Measurements from ENCODE around the gene BICDL1.
"Not testable (repeated sequence)": the region's sequence is repeated elsewhere in the genome, so short reads cannot be mapped to it uniquely, and the experiment has no call there.

Gene BICDL1

DNA sequence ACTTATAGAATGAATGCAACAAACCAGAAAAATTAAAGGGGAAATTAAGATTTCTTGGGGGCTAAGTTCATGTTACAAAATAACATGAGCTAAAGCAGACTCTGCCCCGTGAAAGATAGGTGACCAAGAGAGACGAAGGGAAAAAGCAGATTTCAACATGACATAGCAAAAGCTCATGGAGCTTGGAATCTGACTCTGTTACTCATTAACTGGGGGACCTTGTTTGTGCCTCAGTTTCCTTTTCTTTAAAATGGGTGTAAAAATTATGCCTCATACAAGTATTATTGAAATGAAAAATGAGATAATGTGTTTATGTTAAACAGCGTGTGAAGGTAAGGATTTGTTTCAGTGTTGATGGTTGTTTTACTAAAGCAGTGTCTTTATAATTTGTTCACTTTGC, 11.5 kb downstream of the BICDL1 start:
- DNase-seq (ENCODE audit: low read depth), result no peak

GRCh38 chr12:120006258-120006975, 17.4 kb downstream of the BICDL1 start:
- peak; percentile 10 for DNase-seq (ENCODE audit: low read depth)

GRCh38 chr12:120007272-120007671, 18.2 kb downstream of the BICDL1 start:
- no peak for DNase-seq (ENCODE audit: low read depth)

DNA sequence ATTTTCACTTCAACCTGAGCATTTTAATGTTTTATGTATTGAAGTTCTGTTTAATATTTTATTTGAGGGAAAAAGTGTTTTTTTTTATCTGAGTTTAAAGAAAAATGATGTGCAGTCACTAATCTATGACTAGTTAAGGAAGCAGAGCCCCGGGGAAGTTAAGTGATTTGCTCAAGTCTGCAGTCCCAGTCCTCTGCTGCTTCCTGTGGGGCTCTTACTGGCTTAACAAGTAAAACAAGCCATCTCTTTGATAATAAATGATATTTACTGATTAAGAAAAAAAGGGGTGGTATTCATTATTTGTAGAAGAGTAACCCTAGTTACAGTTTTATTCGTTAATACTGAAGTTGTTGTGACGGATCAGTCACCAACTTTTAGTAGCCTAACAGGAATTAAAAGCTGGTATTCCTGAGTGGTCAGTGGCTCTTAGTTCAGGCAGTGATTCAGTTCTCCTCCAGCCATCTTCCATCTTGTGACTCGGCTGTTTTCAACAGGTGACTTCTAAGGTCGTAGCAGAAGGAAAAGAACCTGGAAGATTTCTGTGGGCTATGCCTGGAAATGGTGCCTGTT, 21.7 kb downstream of the BICDL1 start:
- DNase-seq (ENCODE audit: low read depth), result no peak

DNA sequence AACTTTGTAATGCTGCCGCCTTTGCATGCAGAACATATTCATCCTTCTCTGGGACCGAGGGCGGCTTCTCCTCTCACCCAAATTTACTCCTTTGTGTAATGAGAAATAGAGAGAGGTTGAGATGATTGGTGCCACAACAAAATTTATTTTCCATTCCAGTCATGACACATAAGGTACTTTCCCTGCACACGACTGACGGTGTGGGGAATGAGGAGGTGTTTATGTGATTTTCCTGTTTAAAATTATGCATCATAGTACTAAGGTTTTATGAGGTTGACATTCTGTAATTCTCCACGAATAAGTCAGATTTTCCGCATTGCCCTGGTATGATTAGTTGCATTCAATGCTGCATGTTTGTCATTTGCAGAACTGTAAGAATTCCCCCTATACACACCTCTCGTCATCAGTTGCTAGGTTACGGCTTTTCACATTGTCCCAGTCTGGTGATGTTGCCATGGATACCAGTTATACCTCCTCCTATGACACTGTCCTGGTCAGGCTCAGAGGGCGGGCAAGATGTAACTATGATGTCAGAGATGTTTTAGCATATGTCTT, 23.1 kb downstream of the BICDL1 start:
- DNase-seq (ENCODE audit: low read depth), result peak; percentile 75

DNA sequence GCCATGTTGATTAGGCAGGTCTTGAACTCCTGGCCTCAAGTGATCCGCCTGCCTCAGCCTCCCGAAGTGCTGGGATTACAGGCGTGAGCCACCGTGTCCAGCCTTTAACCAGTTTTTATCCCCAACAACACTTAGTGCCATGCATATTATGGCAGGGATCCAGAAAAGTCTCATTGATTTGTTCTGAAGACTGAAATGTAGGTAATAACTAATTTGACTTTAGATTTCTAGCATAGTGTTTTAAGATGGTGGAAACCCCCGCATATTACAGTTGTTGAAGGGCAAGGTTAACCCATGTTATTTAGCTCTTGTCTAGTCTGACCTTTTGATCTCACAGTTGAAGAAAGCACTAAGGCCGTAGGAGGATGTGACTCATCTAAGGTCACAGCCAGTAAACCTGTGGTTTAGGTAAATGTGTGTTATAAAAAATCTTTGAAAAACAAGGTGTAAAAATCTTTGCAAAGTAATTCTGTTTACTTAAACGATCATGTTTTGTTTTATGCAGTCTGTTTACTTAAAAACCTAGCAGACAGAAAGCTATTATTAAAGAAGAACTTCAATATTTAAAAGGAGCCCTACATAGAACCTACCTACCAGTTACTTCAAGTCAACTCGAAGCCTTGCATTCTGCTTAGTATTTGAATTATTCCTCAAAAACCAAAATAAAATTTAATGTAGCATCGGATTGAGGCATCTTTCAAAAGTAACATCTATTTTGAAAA, 24.8 kb downstream of the BICDL1 start:
- DNase-seq (ENCODE audit: low read depth), result peak; percentile 30

DNA sequence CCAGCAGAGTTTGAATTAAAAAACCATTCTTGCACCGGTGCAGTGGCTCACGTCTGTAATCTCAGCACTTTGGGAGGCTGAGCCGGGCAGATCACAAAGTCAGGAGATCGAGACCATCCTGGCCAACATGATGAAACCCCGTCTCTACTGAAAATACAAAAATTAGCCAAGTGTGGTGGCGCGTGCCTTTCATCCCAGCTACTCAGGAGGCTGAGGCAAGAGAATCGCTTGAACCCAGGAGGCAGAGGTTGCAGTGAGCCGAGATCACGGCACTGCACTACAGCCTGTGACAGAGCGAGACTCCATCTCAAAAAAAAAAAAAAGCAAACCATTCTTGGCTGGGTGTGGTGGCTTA, 25.3 kb downstream of the BICDL1 start:
- not testable (repeated sequence) for DNase-seq (ENCODE audit: low read depth)

DNA sequence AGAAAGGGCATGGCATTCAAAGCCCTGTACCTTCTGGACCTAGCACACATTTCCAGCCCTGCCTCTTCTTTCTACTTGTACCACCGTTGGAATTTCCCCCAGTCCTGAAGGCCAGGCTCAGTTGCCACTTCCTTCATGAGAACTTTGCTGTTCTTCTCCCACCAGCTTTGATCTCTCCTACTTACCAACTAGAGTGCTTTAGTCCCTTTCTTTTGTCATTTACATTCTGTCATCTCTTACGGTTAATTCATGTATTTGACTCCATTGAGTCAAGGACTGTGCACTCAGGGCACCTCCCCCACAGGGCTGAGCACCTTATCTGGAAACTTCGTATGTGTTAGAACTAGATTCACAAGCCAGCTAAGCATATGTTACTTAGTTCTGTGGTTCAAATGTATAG, 26.3 kb downstream of the BICDL1 start:
- no peak for DNase-seq (ENCODE audit: low read depth)

- not testable (repeated sequence) for DNase-seq (ENCODE audit: low read depth)
Observed at GRCh38 chr12:120016199-120016598, 27.2 kb downstream of the BICDL1 start.

- DNase-seq (ENCODE audit: low read depth), result no peak
Observed at GRCh38 chr12:120019197-120019596, 30.2 kb downstream of the BICDL1 start.

DNA sequence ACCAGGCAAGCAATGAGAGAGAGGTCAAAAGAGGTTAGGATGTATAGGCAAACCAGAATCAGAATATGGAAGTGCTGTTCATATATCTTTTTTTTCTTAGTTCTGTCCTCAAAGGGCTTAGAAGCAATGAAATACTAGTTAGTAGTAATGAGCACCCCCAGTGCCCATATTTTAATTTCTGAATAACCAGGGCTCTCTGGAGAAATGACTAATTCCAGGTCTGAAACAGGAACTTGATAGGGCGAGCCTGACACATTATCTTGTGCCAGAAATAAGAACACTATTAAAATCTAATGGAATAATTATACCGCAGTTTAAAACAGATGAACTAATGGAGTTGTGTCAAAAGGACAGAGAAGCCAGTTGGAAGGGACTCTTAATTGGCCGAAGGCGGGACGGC, 30.9 kb downstream of the BICDL1 start:
- DNase-seq (ENCODE audit: low read depth), result no peak

DNA sequence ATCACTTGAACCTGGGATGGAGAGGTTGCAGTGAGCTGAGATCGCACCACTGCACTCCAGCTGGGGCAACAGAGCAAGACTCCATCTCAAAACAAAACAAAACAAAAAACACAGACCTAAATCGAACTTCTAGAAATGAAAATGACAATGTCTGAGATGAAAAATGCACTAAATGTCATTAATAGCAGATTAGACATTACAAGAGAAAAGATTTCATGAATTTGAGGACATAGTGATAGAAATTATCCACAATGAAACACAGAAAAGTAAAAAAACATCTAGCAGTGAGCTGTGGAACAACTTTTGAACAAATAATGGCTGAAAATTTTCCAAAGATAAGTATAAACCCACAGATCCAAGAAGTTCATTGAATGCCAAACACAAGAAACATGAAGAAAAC, 35.2 kb downstream of the BICDL1 start:
- no peak for DNase-seq (ENCODE audit: low read depth)

DNA sequence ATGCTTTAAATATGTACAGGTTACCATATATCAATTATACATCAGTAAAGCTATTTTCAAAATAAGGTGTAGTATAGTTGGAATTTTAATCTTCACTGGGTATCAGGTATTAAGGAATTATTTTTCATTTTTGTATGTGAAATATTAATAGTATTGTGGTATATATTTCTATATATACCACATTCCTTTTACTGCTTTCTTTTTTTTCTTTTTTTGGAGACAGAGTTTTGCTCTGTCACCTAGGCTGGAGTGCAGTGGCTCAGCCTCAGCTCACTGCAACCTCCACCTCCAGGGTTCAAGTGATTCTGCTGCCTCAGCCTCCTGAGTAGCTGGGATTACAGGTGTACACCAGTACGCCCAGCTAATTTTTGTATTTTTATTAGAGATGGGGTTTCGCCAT, 36.6 kb downstream of the BICDL1 start:
- no peak for DNase-seq (ENCODE audit: low read depth)

DNA sequence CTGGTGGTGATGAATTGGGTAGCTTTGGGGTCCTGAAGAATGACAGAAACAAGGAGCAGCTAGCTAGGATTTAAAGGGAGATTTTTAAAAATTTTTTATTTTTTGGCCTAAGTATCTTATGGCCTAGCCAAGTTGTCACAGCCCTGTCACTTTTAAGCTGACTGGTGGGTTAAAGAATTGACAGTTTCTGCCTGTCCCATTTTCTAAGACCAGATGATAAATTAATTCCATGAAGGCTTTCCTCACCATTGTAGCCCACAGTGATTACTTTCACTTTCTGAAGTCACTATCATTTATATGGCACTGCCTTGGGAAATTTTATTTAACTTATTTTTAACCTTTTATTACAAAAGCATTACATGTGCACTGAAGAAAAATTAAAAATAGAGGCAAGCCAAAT, 43.2 kb downstream of the BICDL1 start:
- DNase-seq (ENCODE audit: low read depth), result no peak

DNA sequence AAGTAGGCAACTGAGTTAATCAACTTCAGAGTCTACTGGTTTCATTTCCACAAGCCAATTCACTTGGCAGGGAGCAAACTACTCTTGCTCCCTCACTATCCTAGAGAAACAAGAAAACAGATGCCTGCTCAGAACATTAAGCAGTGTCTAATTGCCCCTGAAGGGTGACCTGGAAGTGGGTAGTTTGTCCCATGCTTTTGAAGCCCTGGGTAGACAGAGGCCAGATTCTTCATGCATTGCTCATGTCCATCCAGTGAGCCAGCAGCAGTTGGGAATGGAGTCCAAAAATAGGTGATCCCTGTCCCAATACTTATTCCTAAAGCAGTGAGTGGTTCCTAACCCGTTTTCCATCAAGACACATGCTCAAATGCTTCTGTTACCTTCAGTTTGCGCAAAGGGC, 48.8 kb downstream of the BICDL1 start:
- DNase-seq (ENCODE audit: low read depth), result peak; percentile 8

- DNase-seq (ENCODE audit: low read depth), result no peak
Observed at GRCh38 chr12:120039711-120040110, 50.7 kb downstream of the BICDL1 start.

DNA sequence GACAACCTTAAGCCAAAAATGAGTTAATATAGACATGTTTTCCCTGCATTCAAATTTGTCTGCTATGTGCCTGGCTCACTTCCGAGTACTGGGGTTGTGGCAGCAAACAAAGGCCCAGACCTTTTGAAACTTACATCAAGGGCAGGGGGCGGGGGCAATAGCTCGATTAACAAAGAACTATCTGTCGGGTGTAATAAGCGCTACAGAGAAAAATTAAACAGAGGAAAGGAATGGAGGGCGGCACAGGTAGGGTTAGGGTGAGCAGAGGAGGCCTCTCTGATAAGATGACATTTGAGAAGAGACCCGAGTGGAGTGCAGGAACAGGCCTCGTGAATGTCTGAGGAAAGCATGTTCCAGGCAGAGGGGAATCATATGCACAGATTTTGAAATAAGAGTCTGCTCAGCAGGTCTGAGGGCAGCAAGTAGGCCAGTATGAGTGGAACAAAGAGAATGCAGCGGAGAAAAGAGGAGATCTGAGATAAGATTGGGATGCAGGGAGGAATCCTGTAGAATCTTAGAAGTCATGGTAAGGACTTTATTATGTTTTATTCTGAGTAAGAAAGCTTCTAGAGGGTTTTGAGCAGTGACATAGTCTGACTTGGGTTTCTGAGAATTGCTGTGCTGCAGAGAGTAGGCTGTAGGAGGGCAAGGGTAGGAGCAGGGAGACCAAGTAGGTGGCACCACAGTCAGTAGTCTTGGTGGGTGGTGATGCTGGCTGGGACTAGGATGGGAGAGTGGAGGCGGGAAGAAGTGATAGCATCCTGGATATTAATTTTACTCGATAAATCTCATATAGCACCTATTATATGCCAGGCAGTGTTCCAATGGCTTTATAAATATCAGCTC, 52.6 kb downstream of the BICDL1 start:
- no peak for DNase-seq (ENCODE audit: low read depth)

GRCh38 chr12:120045367-120045766, 56.3 kb downstream of the BICDL1 start:
- DNase-seq (ENCODE audit: low read depth), result not testable (repeated sequence)

- no peak for DNase-seq (ENCODE audit: low read depth)
Observed at GRCh38 chr12:120047072-120047471, 58.0 kb downstream of the BICDL1 start.

DNA sequence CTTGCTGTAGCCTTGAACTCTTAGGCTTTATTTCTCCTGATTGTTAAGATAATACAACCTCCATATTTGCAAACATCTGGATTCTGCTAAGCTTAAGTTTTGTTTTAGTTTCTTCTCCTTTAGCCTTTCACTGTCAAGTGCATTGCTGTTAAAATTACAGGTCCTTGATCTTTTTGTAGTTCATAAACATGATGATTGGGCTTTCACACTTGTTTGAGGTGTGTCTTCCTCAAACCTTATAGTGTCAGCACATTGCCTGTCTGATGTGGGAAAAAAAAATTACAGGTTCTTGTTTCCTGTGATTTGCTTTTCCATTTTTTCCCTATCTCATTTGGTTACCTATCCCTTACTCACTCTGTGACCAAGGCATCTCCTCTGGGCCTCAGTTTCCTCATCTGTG, 59.2 kb downstream of the BICDL1 start:
- no peak for DNase-seq (ENCODE audit: low read depth)

GRCh38 chr12:120049426-120049825, 60.4 kb downstream of the BICDL1 start:
- no peak for DNase-seq (ENCODE audit: low read depth)

DNA sequence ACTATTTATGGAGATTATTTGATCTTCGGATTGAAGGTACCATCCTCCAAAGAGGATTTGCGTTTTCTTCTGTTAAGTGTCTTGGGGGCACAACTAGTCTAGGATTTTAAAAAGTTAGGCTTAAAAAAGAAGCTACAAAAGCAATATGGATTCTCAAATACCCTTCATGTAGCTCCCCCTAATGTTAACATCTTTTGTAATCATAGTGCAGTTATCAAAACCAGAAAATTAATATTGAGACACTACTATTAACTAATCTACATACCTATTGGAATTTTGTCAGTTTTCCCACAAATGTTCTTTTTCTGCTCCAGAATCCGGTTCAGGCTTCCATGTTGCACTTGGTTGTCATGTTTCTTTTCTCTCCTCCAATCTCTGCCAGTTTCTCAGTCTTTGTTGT, 62.5 kb downstream of the BICDL1 start:
- DNase-seq (ENCODE audit: low read depth), result no peak

Measured in ELR (cell line).